AG09309 (cell line): ENCODE measurements around the gene PRRG2.

ENCODE experiments used
- DNase-seq: peaks from one replicate; pipeline ENCODE4 v3.0.0-alpha.2; 2010; ENCODE audit warnings: low read depth
- H3K4me3 ChIP-seq: 2 replicates; pipeline ENCODE4 v1.5.1; 2011; ENCODE audit warnings: mild to moderate bottlenecking, low read depth, low read length, moderate library complexity; ENCODE audit not compliant: control insufficient read depth
- CTCF ChIP-seq: IDR thresholded peaks from 2 replicates; pipeline ENCODE4 v1.5.1; 2011; ENCODE audit warnings: mild to moderate bottlenecking, low read depth, low read length, inconsistent platforms; ENCODE audit not compliant: insufficient read depth, control insufficient read depth; ENCODE audit errors: missing control alignments

PRRG2 gene

GRCh38 chr19:49639401-49640112 lies 58.4 kb downstream of the PRRG2 start:
- peak overlapping the region; percentile 74 for H3K4me3 ChIP-seq
- TF ChIP-seq CTCF = no peak
- DNase-seq = no peak

DNA sequence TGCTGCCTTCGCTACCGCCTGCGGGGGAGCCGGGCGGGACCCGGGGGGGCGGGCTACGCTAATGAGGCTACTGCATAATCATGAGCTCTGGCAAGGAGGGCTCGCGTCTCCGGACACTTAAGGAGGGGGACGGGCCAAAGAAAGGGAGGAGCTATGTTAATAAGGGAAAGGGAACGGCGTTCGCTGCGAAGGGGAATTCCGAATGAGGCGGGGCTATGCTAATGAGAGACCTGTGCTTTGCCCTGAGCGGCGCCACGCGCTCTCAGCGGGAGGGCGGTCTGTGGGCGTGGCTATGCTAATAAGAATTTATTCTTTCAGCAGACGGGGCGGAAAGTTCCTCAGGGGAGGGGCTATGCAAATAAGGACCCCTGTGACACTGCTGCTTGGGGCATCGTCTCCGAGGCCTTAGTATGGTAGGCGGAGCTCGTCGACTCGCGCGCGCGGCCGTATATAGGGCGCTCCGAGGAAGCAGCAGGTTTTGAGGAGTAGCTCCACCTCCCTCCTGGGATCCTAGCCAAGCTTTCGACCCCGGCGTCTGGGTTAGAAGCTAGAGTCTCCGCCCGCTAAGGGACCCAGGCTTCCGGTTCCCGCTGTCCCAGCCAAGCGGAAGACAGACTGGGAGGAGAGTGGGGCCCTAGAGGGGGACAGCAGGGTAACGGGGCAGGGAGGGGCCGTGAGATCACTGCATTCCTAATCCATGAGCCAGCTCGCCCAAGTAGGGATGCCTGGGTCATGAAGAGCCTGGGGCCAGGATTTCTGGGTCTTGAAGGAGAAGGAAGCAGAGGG lies 59.2 kb downstream of the PRRG2 start, which contains the start of gene RRAS:
Gene RRAS, minus strand, starts transcription at position 31 of the 786 bp plus-strand sequence. CDS start 45 bp downstream, outside the sequence.
- no peak for TF ChIP-seq CTCF
- DNase-seq = peak; percentile 100
- peak within 1 kb of the TSS; percentile 74 for H3K4me3 ChIP-seq
